HG03378 (cell line): Measurements from ENCODE around the gene ITSN2.
"Not testable (repeated sequence)": the region's sequence is repeated elsewhere in the genome, so short reads cannot be mapped to it uniquely, and the experiment has no call there.

ENCODE experiments used
- ATAC-seq: cut with Tn5 transposase; IDR thresholded peaks from one replicate; pipeline ENCODE4 v1.9.1; 2021; ENCODE audit warnings: mild to moderate bottlenecking, moderate library complexity; ENCODE audit not compliant: unreplicated experiment

Gene ITSN2

GRCh38 chr2:24222946-24223345, 137.4 kb downstream of the ITSN2 start:
- ATAC-seq, result no peak

- ATAC-seq, result no peak
Measured at GRCh38 chr2:24221343-24222050, 138.8 kb downstream of the ITSN2 start.

GRCh38 chr2:24220554-24221291, 139.6 kb downstream of the ITSN2 start:
- no peak for ATAC-seq

DNA sequence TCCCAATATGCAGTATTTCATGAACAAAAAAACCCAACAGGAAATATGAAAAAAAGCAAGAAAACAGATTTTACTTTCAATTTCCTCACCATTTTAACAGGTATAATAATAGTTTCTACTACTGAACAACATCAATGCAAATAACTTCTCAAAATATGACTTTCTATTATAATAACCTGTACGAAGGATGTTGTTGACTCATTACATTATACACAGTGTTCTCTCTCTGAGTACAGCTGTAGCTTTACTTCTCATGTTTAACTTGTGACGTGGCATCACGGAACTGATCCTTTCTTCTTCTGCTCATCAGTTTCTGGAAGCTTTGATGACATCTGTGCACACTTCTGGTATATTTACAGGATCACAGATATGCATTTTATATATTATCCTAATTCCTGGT, 145.5 kb downstream of the ITSN2 start:
- ATAC-seq, result peak; percentile 97

DNA sequence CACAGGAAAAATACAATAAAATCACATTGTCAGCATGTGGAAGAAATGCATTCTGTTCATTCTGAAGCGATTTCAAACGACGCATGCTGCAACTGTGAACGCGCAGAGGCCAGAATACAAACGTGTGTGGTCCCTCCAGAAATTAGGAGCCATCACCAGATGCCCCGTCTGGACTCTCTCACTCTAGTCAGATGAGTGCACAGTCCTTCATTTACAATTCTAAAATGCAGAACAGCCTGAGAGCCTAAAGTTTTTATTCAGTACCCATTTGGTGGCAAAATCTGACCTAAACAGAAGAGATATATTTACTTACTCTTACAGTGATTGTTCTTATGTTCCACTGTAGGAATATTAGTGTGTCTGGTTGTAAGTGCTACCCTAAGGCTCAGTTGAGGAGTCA, 148.9 kb downstream of the ITSN2 start:
- no peak for ATAC-seq

DNA sequence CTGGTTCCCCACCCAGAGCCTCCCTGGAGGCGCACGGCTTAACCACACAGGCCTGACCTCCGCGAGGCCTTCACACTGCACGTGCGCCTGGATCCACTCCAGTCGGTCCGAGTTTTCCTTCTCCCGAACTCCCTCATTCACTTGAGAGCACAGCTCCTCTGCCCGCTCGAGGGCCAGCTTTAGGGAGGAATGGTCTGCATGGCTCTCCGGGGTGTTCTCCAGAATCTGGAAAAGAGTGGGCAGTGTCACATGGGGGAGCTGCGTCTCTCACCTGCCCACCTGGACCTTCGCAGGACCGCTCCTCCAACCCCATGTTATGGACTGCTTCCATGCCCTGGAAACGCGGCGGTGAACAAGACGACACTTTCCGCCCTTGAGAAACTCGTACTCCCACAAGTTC, 149.6 kb downstream of the ITSN2 start:
- ATAC-seq, result no peak

DNA sequence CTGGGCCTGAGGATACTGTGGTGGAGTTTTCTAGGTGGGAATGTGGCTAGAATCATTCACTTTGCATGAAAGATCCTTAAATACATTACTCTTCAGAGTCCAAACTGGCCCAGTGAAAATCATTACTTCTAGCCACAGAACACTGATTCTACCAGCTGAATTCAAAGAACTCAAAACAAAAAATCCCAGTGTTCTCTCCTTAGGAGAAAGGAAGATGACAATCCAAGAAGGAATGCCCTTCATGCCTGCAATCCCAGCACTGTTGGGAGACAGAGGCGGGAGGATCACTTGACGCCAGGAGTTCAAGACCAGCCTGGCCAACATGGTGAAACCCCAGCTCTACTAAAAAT, 150.3 kb downstream of the ITSN2 start:
- ATAC-seq, result no peak

DNA sequence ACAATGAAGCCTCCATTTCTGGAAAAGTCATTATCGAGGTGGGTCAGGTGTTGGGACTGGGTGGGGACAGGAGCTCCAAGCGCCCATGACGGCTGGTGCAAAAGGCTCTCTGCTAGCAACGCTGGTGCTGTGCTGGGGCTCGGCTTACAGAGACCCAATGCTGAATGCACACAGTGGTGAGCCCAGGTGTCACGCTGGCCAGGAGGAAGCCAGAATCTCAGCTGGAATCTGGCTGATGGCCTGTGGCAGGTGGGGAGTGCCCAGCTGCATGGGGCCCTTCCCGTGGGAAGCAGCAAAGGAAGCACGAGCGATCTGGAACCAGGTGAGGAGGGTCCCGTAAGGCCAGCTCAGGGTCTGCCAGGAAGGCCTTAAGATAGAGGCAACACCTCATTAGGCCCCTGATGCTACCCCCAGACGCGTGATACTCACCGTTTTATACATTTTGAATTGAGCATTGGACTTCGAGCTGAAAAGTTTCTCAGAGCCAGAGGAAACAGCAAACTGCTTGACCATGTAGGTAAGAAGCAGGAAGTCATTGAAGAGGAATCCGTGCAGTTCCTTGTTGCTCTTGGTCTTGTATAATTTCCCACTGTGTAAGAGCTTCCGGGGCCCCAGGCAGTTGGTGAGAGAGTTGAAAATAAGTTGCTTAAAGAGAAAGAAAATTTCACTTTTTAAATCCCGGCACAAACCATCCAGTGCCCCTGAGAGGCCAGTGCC, 150.8 kb downstream of the ITSN2 start:
- no peak for ATAC-seq

DNA sequence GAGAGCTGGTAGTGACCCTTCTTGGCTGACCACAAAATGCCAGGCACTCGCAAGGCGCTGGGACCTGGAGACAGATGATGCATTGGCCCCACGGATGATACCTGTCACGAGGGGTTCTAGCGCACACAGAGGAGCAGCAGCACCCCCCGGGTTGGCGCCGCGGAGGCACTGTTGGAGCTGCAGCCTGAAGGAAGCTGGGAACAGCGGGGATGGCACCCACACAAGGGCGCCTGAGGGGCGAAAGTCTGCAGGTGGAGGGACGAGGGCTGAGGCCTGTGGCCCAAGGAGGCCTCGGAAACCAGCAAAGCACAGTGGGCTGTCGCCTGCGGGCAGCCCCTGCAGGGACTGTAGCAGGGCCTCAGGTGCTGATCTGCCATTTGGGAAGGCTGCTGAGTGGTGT, 151.8 kb downstream of the ITSN2 start:
- no peak for ATAC-seq

DNA sequence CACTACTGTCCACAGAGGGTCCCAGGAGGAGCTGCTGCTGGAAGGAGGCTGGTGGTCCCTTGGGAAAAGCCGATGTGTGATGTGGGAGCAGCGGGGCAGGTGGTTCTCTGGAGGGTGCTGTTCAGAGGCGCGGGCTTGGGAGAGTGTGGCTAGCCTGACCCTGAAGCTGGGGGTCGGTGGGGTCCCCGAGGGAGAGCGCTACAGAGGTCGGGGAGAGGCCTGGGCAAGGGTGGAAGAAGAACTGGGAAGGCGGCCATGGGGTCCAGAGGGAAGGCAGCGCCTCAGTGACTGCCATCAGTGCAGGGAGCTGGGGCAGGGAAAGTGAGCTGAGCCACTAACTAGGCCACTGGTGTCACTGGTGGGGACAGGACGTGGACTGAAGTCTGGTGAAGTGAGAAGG, 153.0 kb downstream of the ITSN2 start:
- no peak for ATAC-seq

- no peak for ATAC-seq
Measured at GRCh38 chr2:24206714-24207113, 153.6 kb downstream of the ITSN2 start.

- no peak for ATAC-seq
Measured at GRCh38 chr2:24206242-24206641, 154.1 kb downstream of the ITSN2 start.

- ATAC-seq, result no peak
Measured at GRCh38 chr2:24205131-24205530, 155.2 kb downstream of the ITSN2 start.

DNA sequence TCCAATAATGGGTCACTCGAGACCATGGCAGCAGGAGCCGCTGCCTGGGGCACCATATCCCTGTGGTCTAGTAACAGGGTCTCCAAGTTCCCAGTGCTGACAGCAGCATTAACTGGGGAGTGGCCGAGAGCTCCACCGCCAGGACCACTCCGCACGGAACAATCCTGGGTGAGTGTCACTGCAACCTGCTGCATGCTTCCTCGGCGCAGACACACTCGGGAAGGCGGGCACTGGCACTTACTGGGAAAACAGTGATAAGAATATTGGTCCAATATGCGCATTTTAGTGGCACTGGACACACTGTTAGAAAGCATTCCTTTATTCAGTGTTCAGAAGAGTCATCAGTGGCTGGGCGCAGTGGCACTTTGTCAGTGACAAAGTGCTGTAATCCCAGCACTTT, 155.8 kb downstream of the ITSN2 start:
- no peak for ATAC-seq

DNA sequence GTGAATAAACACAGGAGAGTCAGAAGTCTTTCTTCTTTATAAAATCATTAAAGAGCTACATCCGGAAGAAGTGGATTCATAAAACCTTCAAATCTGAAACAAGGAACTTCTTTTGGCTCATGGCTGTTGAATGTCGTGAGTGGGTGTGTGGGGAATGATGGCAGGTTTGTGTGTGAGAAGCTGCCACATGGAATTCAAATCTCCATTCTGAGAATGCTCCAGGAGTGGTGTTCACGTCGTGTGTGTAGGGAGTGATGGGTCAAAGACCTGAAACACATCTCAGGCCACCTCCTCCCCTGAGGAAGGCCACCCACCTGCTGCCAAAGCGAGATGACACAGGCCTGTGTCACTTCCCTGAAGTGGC, 156.6 kb downstream of the ITSN2 start:
- no peak for ATAC-seq

- no peak for ATAC-seq
Measured at GRCh38 chr2:24203029-24203786, 157.1 kb downstream of the ITSN2 start.

DNA sequence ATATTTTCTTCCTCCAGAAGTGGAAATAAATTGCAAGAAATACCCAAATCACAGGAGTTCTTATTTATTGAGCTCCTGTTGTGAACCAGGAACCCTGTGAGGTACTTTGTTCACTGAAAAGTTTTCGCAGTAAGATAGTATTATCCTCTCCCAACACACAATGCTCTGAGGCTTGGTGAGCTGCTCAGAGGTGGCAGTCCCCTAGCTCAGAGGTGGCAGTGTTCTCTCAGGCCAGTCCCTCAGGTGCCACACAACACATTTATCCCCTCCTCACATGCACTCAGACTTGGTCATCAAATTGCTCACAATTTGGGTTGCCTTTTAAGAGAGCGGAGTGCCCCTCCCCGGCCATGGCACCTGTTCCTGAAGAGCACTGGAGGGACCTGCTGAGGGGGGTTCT, 159.5 kb downstream of the ITSN2 start:
- no peak for ATAC-seq

DNA sequence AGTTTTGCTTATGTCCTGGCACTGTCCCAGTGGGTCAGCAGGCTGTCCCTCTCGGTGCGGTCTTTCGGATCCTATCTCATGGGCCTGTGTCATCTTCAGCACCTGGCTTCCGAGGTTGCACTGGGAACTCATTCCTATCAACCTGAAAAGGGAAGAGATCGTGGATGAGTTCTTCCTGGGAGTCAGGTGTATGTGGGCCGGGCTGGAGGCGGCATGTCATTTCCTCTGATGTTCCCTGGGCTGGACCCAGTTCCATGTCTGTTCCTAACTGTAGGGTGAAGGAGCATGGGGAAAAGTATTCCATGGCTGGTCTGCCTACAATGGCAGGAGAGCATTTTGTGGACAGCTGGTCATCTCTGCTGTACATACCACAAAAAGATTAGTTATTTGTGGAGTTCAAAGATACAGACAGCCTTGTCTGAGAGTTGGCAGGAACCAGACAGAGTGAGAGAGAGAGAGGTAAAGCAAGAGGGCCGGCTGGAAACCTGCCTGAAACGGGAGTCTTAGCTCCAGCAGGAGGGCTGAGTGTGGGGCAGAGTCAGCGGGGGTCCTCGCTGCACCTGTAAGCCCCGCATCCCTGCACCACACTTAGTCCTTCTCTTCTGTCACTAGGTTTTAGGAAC, 160.3 kb downstream of the ITSN2 start:
- ATAC-seq, result no peak

DNA sequence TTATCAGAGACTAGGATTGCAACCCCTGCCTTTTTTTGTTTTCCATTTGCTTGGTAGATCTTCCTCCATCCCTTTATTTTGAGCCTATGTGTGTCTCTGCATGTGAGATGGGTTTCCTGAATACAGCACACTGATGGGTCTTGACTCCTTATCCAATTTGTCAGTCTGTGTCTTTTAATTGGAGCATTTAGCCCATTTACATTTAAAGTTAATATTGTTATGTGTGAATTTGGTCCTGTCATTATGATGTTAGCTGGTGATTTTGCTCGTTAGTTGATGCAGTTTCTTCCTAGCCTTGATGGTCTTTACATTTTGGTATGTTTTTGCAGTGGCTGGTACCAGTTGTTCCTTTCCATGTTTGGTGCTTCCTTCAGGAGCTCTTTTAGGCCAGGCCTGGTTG, 163.1 kb downstream of the ITSN2 start:
- not testable (repeated sequence) for ATAC-seq

DNA sequence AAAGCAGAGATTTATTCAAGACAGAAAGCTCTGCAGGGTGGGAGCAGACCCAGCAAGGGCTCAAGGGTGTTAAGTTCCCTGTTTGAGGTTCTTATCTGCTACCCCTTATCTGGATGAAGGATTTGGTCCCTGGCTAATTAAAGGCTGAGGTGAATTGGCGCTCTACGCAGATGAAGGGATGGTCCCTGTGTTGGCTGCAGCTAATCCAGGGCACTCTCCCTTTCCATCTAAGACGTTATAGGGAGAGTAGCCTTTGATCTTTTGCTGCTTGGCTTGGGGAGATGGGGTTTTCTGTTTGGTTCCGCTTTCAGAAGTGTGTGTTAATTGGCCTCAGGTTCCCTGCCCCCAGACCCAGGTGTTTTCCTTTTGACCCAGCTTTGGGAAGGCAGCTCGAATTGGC, 168.5 kb downstream of the ITSN2 start:
- ATAC-seq, result no peak

- ATAC-seq, result no peak
Measured at GRCh38 chr2:24191156-24191555, 169.2 kb downstream of the ITSN2 start.
